ENCODE measurements around the gene SSH2.
"Not testable (repeated sequence)": the region's sequence is repeated elsewhere in the genome, so short reads cannot be mapped to it uniquely, and the experiment has no call there.

DNA sequence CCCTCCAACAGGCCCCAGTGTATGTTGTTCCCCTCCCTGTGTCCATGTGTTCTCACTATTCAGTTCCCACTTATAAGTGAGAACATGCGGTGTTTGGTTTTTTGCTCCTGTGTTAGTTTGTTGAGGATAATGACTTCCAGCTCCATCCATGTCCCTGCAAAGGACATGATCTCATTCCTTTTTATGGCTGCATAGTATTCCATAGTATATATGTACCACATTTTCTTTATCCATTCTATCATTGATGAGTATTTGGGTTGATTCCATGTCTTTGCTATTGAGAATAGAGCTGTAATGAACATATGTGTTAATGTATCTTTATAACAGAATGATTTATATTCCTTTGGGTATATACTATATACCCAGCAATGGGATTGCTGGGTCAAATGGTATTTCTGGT is 27.5 kb upstream of the SSH2 start:
- TF ChIP-seq, protein P1, sequence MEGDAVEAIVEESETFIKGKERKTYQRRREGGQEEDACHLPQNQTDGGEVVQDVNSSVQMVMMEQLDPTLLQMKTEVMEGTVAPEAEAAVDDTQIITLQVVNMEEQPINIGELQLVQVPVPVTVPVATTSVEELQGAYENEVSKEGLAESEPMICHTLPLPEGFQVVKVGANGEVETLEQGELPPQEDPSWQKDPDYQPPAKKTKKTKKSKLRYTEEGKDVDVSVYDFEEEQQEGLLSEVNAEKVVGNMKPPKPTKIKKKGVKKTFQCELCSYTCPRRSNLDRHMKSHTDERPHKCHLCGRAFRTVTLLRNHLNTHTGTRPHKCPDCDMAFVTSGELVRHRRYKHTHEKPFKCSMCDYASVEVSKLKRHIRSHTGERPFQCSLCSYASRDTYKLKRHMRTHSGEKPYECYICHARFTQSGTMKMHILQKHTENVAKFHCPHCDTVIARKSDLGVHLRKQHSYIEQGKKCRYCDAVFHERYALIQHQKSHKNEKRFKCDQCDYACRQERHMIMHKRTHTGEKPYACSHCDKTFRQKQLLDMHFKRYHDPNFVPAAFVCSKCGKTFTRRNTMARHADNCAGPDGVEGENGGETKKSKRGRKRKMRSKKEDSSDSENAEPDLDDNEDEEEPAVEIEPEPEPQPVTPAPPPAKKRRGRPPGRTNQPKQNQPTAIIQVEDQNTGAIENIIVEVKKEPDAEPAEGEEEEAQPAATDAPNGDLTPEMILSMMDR (conservative IDR thresholded peaks at IDR 0.05 in 1 of 2, IDR thresholded peaks at IDR 0.05 in 1 of 2; ENCODE audit: extremely low read depth in 1 of 2, insufficient read depth in 1 of 2, low read depth in 1 of 2, low read length in 2 of 2), result not testable (repeated sequence)
- TF ChIP-seq EZH2 (IDR thresholded peaks at IDR 0.05; ENCODE audit: borderline replicate concordance, low read length), result not testable (repeated sequence)

Measured in mammary epithelial cell (primary cell).